Stimulated activated CD8-positive, alpha-beta memory T cell treated with anti-CD3 and anti-CD28 coated beads, Interleukin-15, amount 100 ng/mL, for 4 hours (primary cell): ENCODE measurements around the gene CKAP2.
"Not testable (repeated sequence)": the region's sequence is repeated elsewhere in the genome, so short reads cannot be mapped to it uniquely, and the experiment has no call there.

Source experiments
- DNase-seq, 2 donors: peaks; one replicate each; pipeline ENCODE4 v3.0.0-alpha.2; 2020; ENCODE audit warnings: low read depth in 2 of 2

The CKAP2 gene, protein sequence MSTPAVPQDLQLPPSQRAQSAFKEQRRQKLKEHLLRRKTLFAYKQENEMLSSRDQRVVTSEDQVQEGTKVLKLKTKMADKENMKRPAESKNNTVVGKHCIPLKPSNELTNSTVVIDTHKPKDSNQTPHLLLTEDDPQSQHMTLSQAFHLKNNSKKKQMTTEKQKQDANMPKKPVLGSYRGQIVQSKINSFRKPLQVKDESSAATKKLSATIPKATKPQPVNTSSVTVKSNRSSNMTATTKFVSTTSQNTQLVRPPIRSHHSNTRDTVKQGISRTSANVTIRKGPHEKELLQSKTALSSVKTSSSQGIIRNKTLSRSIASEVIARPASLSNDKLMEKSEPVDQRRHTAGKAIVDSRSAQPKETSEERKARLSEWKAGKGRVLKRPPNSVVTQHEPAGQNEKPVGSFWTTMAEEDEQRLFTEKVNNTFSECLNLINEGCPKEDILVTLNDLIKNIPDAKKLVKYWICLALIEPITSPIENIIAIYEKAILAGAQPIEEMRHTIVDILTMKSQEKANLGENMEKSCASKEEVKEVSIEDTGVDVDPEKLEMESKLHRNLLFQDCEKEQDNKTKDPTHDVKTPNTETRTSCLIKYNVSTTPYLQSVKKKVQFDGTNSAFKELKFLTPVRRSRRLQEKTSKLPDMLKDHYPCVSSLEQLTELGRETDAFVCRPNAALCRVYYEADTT

DNA sequence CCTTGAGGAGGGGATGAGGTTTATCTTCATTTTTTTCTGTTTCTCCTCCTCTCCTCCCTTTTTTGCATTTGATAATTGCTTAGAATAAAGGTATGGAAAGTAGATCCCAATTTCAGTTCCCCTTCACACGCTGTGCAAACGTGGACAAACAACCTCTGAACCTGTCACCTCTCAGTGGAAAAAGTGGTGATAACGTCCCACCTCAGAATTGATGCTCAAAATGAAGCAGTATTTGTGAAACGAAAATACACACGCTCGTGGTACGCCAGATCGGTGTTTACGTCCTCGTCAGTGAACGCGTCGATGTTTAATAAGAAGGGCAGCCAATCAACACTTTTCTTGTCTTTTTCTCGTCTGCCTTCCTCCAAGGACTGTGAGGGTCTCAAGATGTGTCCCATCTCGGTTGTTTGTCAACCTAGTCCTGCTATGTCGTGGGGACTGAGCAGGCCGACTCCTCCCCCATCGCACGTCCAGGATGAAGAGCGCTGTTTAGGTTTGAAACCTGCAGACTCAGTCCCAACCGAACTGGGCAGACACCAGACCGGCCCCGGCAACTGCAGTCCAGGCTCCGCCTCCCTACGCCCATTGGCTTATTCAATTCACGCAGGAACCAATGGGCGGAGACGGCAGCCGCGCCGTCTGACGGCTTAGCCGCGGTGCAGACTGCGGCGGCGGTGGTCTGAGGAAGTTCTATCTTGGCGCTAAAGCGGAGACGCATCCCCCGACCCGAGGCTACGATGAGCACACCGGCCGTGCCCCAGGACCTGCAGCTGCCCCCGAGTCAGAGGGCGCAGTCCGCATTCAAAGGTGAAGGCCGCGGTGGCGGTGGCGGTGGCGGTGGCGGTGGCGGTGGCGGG, at the start of gene CKAP2:
Gene CKAP2 (plus strand): TSS at position 659 of the 857 bp plus-strand sequence. CDS start 79 bp downstream, at position 738.
- DNase-seq = peak; percentile 83 to 90

- DNase-seq = peak in 1 of 2 donors; percentile 1
These were observed 49.3 kb upstream of the CKAP2 start, which contains the start of gene THSD1 for GRCh38 chr13:52405767-52406494. TSS of gene THSD1 (minus strand) at chr13:52406172. CDS start at chr13:52402600, 3,572 bp downstream.

- no peak for DNase-seq
These were observed 48.6 kb upstream of the CKAP2 start for GRCh38 chr13:52406629-52407028.

DNA sequence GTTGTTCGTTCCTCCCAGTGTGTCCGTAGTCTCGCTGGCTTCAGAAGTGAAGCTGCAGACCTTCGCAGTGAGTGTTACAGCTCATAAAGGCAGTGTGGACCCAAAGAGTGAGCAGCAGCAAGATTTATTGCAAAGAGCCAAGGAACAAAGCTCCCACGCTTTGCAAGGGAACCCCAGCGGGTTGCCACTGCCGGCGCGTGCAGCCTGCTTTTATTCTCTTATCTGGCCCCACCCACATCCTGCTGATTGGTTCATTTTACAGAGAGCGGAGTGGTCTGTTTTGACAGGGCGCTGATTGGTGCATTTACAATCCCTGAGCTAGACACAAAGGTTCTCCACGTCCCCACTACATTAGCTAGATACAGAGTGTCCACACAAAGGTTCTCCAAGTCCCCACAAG, 47.8 kb upstream of the CKAP2 start:
- DNase-seq = not testable (repeated sequence)

GRCh38 chr13:52408071-52408658, 47.1 kb upstream of the CKAP2 start:
- not testable (repeated sequence) for DNase-seq

DNA sequence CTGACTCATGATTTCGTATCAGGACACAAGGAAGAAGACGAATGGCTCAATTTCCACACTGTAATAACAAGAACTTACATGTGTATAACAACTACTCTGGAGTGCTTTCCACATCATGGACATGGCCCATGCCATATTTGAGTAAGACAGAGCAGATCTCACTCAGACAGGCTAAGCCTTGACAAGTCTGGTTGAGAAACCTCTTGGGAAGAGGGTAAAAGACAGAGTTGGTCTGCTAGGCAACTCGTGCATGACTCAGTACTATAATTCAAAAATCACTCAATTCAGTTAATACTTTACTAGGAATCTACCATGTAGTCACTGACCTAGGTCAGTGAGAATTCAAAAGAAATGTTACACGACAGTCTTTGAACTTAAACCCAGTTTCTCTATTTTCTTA, 43.6 kb upstream of the CKAP2 start:
- DNase-seq = no peak

DNA sequence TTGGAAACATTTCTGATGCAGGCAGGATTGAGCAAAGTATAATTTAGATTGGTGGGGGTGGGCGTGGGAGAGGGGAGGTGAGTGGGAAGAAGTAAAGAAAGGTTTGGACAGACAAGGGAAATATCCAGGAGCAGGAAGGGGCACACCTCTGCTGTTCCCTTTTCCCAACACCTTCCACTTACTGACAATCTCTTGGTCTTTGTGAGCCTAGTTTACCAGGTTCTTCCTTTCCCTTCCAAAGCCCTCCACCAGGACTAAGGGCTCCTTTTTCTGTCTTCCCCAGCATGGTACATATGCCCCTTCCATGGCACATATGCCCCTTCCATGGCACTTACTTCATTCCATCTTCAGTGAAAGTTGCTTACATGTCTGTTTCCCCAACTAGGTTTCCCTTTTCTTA, 43.1 kb upstream of the CKAP2 start:
- no peak for DNase-seq

- no peak for DNase-seq
These were observed 41.2 kb upstream of the CKAP2 start for GRCh38 chr13:52414051-52414450.

DNA sequence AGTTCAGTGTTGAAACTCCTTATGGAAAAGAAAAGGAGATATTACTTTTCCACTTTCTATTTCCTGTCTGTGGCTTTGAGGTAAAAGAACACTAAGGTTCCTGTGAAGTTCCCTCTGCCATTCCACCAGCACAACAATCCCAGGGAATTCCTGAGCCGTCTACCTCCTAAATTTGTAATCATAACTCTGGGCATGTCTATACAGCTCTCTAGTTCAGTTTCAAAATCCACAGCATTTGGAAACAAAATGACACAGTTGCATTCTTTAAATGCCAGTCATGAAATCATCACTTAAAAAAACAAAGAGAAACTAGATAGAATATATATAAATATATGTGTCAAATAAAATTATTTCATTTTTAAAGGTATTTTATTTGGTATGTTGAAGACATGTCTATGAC, 40.3 kb upstream of the CKAP2 start:
- no peak for DNase-seq

GRCh38 chr13:52419080-52419479, 36.2 kb upstream of the CKAP2 start:
- DNase-seq = no peak

DNA sequence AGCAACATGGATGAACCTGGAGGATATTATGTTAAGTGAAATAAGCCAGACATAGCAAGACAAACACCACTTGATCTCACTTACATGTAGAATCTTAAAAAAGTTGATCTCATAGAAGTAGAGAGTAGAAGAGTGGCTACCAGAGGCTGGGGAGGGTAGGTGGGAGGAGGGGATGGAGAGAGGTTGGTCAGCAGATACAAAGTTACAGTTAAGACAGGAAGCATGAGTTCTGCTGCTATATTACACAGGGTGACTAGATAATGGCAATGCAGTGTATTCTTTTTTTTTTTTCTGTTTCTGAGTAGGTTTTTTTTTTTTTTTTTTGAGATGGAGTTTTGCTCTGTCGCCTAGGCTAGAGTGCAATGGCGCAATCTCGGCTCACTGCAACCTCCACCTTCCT, 34.1 kb upstream of the CKAP2 start:
- DNase-seq = no peak

DNA sequence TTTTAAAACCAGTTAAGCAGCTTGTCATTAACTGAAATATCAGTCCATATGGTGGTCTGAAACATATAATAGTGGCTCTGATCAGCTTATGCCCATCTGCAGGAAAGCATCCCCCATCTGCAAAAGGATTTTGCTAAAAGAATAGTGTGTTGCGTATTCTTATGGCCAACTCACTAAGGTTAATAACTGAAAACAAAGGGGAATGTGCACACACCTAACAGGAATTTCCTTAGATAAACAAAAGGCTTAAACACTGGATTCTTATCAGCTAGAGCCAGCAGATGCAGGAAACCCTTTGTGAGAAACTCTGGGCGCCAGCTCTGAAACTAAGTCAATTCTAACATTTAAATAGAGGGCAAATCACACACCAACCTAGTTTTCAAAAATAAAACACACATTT, 27.0 kb upstream of the CKAP2 start:
- no peak for DNase-seq

DNA sequence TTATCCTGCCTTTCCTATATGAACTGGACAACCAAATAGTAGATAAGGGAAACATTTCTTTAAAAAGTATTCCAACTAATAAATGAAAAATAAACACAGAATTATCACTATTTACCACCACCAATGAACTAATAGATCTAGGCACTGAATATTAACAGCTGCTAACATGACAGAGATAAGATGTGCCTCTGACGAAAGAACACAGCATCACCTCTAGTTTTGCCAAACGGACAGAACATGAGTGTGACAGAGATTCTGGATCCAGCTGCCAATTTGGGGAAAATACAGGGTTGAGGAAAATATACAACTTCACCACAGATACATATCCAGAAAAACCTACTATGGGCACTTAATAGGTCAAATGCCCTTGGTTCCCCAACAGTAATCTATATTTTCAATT, 22.8 kb upstream of the CKAP2 start:
- DNase-seq = no peak

GRCh38 chr13:52446265-52446664, 9.0 kb upstream of the CKAP2 start:
- no peak for DNase-seq

DNA sequence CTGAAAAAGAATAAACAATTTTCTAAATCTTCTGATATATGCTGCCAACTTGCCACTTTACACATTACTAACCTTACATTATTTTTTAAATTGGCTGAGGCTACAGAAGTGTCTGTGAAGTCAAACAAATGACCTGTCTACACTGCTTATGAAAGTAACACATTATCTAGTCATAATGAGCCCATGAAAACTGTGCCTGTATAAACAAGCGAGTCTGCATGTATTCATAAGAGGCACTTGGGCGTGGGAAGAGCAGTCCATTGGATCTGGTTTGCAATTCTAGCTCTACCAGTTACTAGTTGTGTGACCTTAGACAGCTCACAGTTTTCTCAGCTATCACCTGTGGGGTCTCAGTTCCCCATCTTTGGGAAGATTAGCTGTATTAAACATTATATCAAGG, 7.9 kb upstream of the CKAP2 start:
- DNase-seq = no peak

DNA sequence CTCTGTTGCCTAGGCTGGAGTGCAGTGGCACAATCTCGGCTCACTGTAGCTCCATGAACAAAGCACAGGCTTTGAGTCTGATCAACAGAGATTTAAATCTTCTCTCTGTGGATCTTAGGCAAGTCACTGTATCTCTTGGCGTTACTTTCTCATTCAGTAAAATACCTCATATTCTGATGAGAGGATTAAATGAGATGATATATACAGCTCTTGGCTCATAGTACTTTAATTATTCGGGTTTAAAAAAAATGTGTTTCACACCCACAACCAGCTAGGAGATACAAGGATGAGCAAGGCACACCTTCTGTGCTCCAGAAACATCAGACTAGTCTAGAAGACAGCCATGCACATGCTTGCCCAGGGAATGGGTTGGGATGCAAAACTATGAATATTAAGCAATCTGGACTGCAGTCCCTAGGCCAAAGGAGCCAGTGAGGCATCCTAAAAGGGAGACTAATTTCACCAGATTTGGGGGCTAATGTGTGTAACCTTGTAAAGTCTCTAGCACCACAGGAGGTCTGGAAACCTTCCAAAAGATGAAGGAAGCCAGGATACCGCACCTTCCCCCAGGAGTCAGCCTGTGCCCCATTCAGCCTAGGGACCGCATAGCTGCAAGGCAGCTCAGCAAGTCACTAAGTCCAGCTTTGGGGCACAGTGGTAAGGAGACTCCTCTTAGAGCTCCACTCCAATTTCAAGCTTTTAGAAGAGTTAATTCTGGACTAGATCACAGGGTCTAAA, 7.3 kb upstream of the CKAP2 start:
- no peak for DNase-seq

GRCh38 chr13:52449331-52450011, 5.8 kb upstream of the CKAP2 start:
- no peak for DNase-seq

DNA sequence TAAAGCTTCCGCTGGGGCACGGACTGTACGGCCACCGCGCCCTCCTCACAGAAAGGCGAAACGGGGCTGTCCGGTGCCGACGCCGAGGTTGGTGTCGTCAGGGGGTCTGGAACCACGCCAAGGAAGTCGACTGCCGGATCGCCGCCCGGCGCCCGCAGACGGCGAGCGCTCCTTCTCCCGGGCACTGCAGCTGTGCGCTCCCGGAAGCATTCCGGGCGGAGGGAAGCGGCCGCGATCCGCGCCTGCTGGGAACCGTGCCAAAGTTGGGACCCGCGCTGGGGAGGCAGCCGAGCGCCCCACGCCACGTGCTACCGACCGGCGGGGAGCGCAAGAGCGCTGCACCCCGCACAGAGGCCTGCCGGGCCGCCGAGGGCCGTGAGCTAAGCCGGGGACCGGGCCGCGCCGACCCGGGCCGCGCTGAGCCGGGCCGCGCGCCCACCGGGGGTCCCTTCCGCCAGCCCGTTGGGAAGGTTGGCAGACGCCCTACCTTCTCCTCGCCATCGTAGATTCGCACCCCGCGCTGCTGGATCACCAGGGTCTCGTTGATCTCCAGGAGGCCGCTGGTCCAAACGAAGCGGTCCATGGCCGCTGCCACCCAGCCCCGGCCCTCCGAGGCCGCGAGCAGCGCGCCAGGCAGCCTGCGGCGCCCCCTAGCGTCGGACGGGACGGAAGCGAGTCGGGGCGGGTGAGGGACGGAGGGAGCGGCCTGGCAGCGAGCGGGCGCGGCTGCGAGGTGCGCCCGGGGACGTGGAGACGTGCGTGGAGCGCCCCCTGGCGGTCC, 5.1 kb upstream of the CKAP2 start, which contains the start of gene VPS36:
Gene VPS36 (minus strand): TSS at position 623 of the 781 bp plus-strand sequence. CDS start 40 bp downstream, at position 583.
- DNase-seq = peak; percentile 86

- DNase-seq = no peak
These were observed 4.5 kb upstream of the CKAP2 start for GRCh38 chr13:52450793-52451116.
